ENCODE data around the gene RASA2.
A peak's percentile ranks its signal among the peaks of the same experiment; 100 is the strongest.

Gene RASA2, protein sequence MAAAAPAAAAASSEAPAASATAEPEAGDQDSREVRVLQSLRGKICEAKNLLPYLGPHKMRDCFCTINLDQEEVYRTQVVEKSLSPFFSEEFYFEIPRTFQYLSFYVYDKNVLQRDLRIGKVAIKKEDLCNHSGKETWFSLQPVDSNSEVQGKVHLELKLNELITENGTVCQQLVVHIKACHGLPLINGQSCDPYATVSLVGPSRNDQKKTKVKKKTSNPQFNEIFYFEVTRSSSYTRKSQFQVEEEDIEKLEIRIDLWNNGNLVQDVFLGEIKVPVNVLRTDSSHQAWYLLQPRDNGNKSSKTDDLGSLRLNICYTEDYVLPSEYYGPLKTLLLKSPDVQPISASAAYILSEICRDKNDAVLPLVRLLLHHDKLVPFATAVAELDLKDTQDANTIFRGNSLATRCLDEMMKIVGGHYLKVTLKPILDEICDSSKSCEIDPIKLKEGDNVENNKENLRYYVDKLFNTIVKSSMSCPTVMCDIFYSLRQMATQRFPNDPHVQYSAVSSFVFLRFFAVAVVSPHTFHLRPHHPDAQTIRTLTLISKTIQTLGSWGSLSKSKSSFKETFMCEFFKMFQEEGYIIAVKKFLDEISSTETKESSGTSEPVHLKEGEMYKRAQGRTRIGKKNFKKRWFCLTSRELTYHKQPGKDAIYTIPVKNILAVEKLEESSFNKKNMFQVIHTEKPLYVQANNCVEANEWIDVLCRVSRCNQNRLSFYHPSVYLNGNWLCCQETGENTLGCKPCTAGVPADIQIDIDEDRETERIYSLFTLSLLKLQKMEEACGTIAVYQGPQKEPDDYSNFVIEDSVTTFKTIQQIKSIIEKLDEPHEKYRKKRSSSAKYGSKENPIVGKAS

DNA sequence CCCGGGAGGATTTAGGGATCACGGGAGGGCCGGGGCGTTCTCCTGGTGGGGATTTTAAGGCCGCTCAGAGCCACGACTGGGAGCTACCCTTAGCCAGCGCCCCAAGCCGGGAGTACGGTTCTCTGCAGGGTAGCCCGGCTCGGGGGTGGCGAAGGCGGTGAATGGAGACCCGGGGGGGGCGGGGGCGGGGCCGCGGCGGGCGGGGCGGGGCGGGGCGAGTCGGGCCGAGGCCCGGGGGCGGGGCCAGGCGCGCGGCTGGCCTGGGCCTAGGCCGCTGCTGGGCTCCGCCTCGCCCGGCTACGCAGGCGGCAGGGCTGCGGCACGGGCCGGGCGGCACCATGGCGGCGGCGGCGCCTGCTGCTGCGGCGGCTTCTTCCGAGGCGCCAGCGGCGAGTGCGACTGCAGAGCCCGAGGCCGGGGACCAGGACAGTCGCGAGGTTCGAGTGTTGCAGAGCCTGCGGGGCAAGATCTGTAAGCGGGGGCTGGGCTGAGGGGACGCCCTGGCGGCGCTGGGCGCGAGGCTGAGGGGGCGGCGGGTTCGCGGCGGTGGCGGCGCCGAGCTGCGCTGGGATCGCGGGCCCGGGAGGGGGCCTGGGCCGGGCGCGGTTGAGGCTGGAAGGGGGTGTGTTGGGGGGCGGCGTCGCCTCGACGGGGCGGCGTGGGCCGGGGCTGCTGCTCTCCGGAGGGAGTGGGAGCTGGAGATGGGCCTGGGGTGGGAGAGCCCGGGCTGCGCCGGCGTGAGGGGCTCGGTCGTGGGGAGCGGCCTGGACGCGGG, at the start of gene RASA2:
RASA2 (plus strand) TSS at position 282 of the 775 bp plus-strand sequence; CDS start at position 339, 57 bp downstream.
- DNase-seq (ENCODE audit: low read depth), result peak; percentile 63

DNA sequence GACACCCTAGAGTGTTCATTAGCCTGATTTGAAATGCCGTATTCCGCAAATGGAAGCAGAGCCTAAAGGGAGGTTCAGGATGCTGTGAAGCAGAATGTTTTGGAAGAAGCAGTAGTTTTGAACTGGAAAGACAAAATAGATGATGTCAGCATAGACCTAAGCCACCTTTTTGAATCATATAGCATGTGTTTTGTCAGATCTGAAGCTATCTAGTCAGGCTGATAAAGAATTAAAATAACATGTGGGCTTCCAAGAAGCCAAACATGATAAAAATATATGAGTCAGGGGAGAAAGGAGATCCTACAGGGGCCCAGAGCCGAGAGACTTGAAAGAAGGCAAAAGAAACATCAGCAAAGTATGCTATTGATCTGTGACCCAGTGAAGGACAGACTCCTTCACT, 47.2 kb upstream of the RASA2 start:
- peak; percentile 36 for DNase-seq (ENCODE audit: low read depth)

DNA sequence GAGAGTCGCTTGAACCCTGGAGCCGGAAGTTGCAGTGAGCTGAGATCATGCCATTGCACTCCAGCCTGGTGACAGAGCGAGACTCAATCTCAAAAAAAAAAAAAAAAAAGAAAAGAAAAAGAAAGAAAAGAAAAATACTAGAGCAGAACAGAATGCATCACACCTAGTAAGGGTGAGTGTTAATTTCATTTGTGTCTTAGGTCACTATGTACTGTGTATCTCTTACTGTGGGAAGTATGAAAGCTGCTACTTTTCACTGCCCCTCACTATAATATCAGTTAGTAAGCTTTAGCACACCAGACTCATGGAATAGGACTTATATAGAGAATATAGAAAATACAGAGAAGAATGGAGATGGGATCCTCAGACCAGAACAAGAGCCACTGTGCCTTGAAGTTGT, 45.9 kb upstream of the RASA2 start:
- DNase-seq (ENCODE audit: low read depth), result no peak

DNA sequence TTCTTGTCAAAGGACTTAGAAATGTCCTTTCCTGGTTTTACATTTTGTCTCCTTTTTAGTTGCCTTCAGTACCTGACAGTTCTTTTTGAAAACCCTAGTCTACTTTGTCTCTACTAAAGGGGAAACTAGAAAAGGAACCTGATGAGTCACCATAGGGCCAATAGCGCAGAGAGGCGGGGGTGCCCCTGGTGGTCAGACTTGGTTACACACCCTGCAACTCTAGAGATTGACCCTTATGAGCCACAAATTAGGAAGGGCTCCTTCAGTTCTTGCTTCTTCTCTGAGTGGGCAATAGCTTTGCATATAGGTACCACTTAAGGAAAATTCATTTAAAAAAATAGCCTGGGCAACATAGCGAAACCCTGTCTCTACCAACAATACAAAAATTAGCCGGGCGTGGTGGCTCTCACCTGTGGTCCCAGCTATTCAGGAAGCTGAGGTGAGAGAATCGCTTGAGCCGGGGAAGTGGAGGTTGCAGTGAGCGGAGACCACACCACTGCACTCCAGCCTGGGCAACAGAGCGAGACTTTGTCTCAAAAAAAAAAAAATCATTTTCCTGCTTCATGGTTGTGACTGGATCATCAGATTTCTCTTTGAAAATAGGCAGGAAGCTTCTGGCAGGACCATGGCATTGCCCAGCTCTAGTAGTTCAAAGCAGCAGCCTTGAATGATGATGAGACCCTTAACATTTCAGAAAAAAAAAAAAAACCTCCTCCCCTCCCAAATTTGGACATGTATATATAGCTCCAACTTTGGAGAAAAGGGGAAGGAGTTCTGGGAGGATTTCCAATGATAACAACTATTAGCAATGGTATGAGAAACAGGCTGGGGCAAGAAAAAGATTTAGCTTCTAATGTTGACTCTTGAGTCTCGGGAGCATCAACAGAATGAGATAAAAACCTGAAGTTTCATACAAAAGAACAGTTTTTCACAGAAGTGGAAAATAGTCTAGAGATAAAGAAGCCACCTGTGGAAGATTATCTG, 45.2 kb upstream of the RASA2 start:
- DNase-seq (ENCODE audit: low read depth), result peak; percentile 72

DNA sequence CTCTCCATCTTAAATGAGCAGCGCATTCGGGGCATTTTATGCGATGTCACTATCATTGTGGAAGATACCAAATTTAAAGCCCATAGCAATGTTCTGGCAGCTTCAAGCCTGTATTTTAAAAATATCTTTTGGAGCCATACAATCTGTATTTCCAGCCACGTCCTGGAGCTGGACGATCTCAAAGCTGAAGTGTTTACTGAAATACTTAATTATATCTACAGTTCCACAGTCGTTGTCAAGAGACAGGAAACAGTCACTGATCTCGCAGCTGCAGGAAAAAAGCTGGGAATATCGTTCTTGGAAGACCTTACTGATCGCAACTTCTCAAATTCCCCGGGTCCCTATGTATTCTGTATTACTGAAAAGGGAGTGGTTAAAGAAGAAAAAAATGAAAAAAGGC, 44.4 kb upstream of the RASA2 start:
- DNase-seq (ENCODE audit: low read depth), result no peak

DNA sequence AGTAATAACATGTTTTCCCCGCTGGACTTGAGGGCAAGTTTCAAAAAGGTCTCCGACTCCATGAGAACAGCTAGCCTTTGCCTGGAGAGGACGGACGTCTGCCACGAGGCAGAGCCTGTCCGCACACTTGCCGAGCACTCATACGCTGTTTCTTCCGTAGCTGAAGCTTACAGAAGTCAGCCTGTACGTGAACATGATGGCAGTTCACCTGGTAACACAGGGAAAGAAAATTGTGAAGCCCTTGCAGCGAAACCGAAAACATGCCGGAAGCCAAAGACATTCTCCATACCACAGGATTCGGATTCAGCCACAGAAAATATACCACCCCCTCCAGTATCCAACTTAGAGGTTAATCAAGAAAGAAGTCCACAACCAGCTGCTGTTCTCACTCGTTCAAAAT, 43.9 kb upstream of the RASA2 start:
- no peak for DNase-seq (ENCODE audit: low read depth)

DNA sequence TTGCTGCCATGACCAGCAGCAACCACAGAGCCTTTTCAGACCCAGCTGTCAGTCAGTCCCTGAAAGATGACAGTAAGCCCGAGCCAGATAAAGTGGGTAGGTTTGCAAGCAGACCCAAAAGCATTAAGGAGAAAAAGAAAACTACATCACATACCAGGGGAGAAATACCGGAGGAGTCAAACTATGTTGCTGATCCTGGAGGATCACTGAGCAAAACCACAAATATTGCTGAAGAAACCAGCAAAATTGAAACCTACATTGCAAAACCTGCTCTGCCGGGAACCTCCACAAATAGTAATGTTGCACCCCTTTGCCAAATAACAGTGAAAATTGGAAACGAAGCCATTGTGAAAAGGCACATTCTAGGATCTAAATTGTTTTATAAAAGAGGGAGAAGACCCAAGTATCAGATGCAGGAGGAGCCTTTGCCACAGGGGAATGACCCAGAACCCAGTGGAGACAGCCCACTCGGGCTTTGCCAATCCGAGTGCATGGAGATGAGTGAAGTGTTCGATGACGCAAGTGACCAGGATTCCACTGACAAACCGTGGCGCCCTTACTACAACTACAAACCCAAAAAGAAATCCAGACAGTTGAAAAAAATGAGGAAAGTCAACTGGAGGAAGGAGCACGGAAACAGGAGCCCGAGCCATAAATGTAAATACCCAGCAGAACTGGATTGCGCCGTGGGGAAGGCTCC, 42.1 kb upstream of the RASA2 start:
- DNase-seq (ENCODE audit: low read depth), result peak; percentile 84

DNA sequence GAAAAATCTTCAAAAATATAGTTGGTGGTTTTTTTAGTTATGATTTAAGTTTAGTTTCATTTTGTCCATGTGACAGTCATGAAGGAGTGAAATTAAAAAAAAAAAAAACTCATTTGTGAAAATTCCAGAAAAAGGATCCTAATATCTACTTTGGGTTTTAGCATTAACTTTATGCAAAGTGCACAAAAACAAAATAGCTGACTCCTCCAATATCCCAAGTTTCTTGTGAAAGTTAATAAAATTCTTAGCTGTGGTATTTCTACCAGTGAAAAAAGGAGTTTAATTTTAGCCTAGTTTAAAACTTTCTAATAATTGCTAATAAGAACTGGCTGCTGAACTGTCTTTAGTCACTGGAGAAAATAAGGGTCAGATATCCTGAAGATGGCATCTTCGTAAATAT, 40.8 kb upstream of the RASA2 start:
- no peak for DNase-seq (ENCODE audit: low read depth)

DNA sequence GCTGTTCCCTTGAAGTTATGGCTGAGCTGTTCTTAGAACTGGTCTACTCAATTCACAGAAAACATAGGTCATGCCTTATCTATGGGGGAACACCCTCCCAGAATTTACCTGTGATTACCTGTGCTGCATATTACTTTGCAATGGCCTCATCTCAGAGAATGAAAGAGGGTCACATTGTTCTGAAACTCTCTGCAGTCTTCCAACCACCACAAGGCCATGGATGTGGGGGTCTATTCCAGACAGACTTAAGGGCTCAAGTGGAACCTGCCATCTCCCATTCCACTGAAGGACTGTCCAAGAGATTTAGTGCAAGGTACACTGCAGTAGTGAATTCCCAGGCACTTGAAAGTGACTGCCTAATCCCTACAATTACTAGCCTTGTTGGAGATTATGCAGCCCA, 40.1 kb upstream of the RASA2 start:
- no peak for DNase-seq (ENCODE audit: low read depth)

DNA sequence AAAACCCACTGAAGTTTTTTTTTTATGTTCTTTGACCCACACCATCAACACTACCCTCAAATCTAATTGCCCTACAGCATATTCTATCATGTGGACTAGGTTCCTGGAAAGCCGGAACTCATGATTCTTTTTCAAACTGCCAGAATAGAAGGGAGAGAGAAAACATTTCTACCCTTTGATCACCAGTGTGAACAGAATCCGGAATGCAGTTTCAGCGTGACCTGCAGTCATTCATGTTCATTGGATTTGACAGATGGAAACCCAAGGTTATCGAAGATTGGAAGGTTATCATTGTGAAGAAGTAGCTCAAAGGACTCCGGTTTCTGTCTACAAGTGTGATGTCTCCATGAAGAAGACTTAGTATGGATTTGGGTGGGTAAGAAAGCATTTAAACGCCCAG, 39.4 kb upstream of the RASA2 start:
- DNase-seq (ENCODE audit: low read depth), result no peak

DNA sequence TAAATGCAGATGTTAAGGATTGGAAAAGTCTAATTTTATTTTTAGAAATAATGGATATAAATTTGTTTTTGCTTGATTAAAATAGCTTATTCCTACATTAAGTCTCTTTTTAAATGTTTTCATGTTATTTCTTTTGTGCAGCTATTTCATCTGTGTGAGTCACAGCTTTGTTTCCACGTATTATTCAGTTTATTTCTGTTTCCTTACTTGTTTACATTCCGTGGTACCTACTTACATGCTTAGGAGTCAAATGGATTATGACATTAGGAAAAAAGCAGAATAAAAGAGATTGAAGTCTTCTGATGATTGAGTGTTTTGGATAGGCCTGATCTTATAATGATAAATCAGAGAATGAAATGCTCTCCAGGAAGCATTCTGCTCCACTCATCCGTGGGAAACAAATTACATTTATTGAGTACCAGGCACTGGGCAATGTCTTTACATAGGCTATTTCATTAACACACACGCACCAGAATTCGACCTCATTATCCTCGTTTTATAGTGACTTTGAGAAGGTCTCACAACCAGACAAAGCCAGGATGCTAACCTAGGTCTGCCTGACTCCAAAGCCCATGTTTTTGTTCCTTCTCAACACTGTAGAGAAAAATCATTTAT, 38.1 kb upstream of the RASA2 start:
- peak; percentile 85 for DNase-seq (ENCODE audit: low read depth)

DNA sequence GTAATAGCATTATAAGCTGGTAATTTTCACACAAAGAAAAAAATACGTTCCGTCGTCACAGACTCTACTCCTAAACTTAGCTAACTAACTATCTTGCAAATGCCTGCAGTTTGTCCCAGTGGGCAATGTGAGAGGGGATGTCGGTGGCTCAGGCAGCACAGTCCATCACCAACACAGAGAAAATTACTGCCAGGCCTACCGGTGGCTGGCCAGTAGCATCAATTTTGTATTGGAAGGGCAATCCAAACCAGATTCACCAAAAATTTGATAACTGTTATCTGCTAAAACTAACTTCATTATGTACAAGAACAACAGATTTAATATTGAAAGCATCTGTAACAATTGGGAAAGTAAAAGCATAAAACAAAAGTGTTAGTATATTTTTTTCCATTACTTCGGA, 37.4 kb upstream of the RASA2 start:
- DNase-seq (ENCODE audit: low read depth), result no peak

DNA sequence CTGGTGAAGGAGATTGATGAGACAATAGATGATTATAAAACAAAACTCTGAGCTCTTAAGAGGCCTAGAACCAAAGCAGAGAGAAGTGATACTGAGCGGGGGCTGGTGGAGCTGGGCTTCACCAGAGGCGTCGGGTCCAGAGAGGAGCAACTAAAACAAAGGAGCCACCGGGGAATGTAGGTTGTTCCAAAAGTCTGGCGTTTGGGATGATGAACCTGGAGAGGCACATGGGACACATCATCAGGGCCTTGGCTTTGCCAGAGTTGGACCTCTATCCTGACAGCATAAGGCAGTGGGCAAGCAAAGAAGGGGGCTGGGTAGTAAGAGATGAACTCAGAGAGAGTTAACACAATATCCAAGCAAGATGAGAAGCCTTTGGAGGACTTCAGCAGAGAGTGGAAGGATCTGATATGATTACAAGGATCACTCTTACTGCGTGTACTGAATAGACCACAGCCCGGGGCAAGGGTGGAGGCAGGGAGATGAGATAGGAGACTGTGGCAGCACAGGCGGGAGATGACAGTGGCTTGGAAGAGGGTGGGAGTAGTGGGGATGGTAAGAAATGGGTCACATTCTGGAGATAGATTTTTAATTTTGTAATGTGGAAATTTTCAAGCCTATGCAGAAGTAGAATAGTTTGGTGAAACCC, 36.0 kb upstream of the RASA2 start:
- DNase-seq (ENCODE audit: low read depth), result no peak

DNA sequence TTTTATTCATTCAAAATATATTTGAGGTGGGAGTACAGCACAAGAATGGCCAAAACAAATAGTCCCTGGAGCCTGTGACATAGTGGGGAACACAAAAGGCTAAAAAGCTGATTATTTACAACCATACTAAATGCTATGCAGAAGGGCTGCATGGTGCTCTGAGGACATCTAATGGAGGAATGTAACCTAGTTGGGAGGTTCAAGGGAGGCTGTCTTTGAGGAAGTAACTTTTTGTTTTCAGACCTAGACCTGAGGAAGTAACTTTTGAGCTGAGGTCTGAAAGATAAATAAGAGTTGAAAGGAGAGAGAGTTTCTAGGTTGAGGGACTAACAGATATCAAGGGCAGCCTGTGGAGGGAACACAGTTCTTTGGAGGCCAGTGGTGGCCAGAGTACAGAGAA, 34.8 kb upstream of the RASA2 start:
- DNase-seq (ENCODE audit: low read depth), result peak; percentile 73

DNA sequence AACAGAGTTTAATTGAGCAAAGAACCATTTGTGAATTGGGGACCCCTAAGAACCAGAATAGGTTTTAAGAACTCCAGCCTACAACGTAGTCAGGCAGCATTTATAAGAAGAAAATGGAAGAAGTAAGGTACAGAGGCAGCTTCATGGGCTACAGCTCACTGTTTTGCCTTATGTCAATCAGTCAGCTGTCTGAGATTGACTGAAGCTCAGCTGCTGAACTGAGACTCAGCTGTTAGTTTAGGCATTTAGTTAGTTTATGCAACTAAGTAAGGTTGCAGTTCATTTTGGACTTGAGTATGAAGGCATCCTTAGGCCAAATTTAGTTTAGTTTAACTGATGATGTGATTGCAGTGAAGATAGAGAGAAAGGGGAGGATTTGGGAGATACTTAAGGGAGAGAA, 34.1 kb upstream of the RASA2 start:
- no peak for DNase-seq (ENCODE audit: low read depth)

DNA sequence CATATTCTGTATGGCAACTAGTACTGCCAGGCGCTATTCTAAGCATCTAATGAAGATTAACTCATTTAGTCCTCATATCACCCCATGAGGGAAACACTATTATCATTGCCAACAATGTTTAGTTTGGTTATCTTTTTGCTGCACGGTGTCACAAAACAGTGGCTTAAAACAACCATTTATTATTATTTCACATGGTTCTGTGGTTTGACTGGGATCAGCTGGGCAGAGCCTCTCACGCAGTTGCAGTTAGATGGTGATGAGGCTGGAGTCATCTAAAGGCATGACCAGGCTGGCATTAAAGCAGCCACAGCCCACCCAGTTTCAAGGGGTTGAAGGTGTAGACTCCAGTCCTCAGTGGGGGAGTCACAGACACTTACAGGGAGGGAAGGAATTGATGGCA, 32.8 kb upstream of the RASA2 start:
- no peak for DNase-seq (ENCODE audit: low read depth)

DNA sequence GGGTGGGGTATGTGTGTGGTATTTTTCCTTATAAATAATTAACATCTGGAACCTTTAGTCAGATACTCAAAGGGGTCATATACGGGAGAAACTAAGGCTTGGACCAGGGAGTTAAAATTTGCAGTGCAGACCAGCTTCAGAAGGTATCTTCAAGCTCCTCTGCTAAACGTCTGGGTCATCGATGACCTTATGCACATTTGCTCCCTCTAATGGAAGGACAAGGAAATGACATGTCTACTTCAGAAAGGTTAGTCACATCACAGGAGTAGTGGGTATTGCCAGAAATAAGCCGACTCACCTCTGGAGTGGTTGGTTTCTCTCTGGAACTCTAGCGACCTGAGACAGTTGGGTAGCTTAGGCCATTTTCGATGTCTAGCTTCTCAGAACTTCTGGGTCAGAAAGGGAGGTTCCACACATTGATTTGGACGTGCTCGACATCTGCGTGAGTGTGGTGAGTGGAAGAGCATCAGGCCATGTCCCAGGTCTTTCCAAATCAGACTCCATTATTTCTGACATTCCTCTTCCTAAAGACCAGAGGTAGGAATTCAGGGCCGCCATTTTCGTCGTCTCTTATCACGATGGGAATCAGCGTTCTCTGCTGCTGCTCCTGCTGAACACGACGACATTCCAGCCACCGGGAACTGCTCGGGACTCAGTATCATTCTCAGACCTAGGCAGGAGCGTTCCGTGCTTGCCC, 31.8 kb upstream of the RASA2 start:
- DNase-seq (ENCODE audit: low read depth), result peak; percentile 85

DNA sequence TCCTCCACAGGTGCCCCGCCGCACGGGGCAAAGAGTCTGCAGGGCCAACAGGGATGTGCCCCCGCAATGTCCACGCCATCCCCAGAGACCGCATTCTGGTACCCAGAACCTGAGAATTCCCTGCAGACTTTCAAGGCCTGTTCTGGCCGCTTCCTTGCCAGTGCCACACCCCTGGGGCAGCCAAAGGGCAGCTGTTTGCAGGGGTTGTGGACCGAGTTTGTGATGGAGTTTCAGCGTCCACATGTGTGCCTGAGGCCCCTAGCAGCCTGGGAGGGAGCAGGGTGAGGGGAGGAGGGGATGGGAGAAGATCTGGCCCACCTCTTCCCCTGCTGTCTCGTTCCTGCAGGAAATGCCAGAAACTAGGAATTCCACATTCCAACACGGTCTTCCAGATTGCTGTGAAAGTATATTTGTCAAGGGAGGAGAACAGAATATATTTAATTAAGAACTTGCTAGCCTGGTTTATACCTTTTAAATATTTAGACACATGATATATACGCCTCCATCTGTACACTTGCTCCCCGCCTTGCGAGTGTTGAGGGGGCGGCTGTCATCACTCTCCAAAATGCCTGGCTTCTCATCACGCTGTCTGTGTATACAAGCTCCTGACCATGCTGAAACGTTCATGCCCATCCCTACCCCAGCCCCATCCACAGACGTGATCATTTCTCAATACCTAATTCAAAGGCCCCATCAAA, 31.1 kb upstream of the RASA2 start:
- DNase-seq (ENCODE audit: low read depth), result no peak

DNA sequence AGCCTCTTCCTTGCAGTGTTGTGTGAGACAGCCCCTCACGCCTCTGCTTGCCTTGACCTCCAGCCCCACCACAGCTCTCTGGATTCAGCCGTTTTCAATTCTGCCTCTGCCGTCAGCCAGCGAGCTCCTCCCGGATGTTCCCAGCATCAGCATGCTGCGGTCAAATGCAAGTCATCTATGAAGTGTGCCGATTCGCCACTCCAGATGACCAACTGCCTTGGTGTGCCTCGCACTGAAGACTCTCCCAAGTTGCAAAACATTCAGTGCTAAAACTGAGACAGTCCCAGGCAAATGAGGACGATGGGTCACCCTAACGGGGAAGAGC, 30.6 kb upstream of the RASA2 start:
- DNase-seq (ENCODE audit: low read depth), result peak; percentile 36

Measured in iris pigment epithelial cell (primary cell).